PC-9 (cell line): ENCODE measurements around the gene HLCS. TPM values are rescaled to one million over a fixed set of nuclear protein-coding genes. Genes with fewer than 3 reads are reported as not detected.

ENCODE experiments used
- BruUV-seq: library from RNA; stranded (reverse); fragments of 400-500 nt; replicated peaks from 2 replicates; lab custom pipeline; 2021; lab: Mats Ljungman, UMichigan
- CTCF ChIA-PET: fragments of 300-600 bp; sonication (Branson Sonifier 250); formaldehyde crosslinking; loops from one replicate; lab custom pipeline; 2022; ENCODE audit warnings: antibody characterized with exemption; lab: Charles Lee
- POLR2A ChIA-PET: fragments of 300-600 bp; sonication (Branson Sonifier 250); formaldehyde crosslinking; loops from one replicate; lab custom pipeline; 2022; ENCODE audit warnings: antibody characterized with exemption; ENCODE audit not compliant: unreplicated experiment; lab: Charles Lee
- DNase-seq, 2 experiments: peaks; one replicate each; pipeline versions ENCODE4 v3.0.0 to v3.0.0-alpha.2; 2015 to 2022; ENCODE audit warnings: mixed read lengths in 1 of 2
- H2AFZ ChIP-seq: fragments of 200-600 bp; sonication (generic); 2 replicates; pipeline ENCODE4 v1.8.1; 2017; ENCODE audit warnings: antibody characterized with exemption
- H3F3A ChIP-seq: fragments of 200-600 bp; sonication (generic); 2 replicates; pipeline ENCODE4 v1.8.1; 2017; ENCODE audit warnings: antibody characterized with exemption, mild to moderate bottlenecking, low read depth; ENCODE audit not compliant: insufficient read depth
- H3K27ac ChIP-seq: fragments of 200-600 bp; sonication (generic); 2 replicates; pipeline ENCODE4 v1.6.1; 2016; ENCODE audit warnings: mixed run types
- H3K27me3 ChIP-seq: fragments of 200-600 bp; sonication (generic); 2 replicates; pipeline ENCODE4 v1.6.1; 2016; ENCODE audit warnings: low read depth, mixed run types; ENCODE audit not compliant: insufficient read depth
- H3K36me3 ChIP-seq: fragments of 200-600 bp; sonication (generic); 2 replicates; pipeline ENCODE4 v1.6.1; 2016; ENCODE audit warnings: low read depth, mixed run types
- H3K4me1 ChIP-seq: fragments of 200-600 bp; sonication (generic); replicated peaks from 2 replicates; pipeline ENCODE4 v1.6.1; 2016; ENCODE audit warnings: mixed run types; ENCODE audit not compliant: insufficient read depth
- H3K4me2 ChIP-seq: fragments of 200-600 bp; sonication (generic); 2 replicates; pipeline ENCODE4 v1.6.1; 2017; ENCODE audit warnings: mixed run types
- H3K4me3 ChIP-seq: fragments of 200-600 bp; sonication (generic); 2 replicates; pipeline ENCODE4 v1.6.1; 2016; ENCODE audit warnings: mixed run types
- H3K79me2 ChIP-seq: fragments of 200-600 bp; sonication (generic); 2 replicates; pipeline ENCODE4 v1.6.1; 2017; ENCODE audit warnings: low read depth, mixed run types
- H3K9me2 ChIP-seq: fragments of 200-600 bp; sonication (generic); 2 replicates; pipeline ENCODE4 v1.8.1; 2017; ENCODE audit warnings: mild to moderate bottlenecking; ENCODE audit not compliant: insufficient read depth
- H3K9me3 ChIP-seq: fragments of 200-600 bp; sonication (generic); 2 replicates; pipeline ENCODE4 v1.8.1; 2016; ENCODE audit warnings: low read depth; ENCODE audit not compliant: insufficient read depth
- H4K20me1 ChIP-seq: fragments of 200-600 bp; sonication (generic); 2 replicates; pipeline ENCODE4 v1.8.1; 2017; ENCODE audit not compliant: insufficient read depth
- EZH2 ChIP-seq: fragments of 200-600 bp; sonication (generic); IDR thresholded peaks from 2 replicates; pipeline ENCODE4 v1.8.0; 2017; ENCODE audit warnings: antibody characterized with exemption, low read depth
- intact Hi-C: fragments of 100-400 bp; cut with micrococcal nuclease; formaldehyde crosslinking; loops from one replicate; pipeline ENCODE4 v1.10.0; 2022; ENCODE audit not compliant: unreplicated experiment
- total RNA-seq: library from RNA; stranded (reverse); gene quantifications from 2 replicates; pipeline ENCODE4 v1.2.3, GENCODE V29; 2021
- TF ChIP-seq, protein P1 (sequence below): fragments of 200-600 bp; sonication (generic); conservative IDR thresholded peaks from 2 replicates; pipeline ENCODE4 v1.6.1; 2017; ENCODE audit warnings: mixed run types, antibody characterized with exemption, mild to moderate bottlenecking, moderate library complexity

Gene HLCS
- total RNA-seq, 1 experiment from 2014 or later = 21.6 TPM

DNA sequence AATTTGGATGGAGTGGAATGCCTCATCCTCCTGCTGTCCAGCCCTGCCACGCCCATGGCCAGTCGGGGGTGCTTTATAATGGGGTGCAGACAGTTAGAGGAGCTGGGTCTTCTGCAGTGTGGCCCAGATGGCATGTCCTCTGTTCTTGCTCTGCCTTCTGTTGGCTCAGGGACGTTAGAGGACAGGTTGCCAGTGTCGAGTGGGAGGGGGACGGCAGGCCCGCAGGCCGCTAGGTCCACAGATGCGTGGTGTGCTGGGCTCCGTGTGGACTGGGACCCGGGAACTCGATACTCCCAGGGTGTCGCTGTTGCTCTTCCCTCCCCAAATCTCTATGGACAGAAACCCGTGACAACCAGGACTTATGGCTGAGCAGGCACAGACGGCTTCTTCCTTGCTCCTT lies 234.3 kb downstream of the HLCS start:
- BruUV-seq = no TSS peak
- CTCF ChIA-PET = no interaction called here

DNA sequence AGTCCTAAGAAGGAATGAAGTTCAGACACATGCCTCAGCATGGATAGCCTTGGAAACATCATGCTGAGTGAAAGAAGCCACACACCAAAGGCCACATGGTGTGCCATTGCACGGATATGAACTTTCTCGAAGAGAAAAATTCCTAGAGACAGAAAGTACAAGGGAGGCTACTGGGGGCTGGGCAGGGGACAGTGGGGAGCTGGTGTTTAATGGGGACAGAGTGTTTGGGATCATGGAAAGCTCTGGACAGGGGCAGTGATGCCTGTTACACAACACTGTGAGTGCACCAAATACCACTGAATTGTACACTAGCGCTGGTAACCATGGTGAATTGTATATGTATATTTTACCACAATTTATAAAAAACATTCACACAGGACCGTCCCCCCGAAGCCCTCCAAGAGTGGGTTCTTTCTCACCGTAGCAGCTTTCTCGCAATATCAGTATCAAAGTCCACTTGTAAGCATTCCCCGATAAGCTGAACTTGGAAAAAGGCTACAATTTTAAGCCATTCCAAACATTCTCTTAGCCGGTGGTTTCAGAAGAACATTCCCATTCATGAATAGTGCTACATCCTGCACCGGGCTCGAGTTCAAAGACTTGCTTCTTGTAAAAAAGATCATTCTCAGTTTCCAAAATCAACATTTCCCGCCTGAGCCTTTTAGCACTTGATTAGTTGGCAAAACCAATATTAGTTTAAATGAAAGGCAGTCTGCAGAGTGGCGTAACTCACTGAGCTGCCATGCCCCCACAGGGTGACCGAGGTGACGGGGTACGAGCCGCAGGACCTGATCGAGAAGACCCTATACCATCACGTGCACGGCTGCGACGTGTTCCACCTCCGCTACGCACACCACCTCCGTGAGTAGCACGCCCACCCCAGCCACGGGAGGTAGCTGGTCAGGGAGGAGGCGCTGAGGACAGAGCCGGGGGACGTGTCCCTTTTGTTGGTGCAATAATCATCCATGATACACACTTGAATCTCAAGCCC lies 235.9 kb downstream of the HLCS start:
- no peaks in the 10 kb centered on the region for H3K79me2 ChIP-seq
- DNase-seq = no peak
- CTCF ChIA-PET = no interaction called here
- no peak overlapping the region for H3K4me2 ChIP-seq
- no peak overlapping the region for H3K4me3 ChIP-seq
- no peaks in the 10 kb centered on the region for H3K9me2 ChIP-seq
- intact Hi-C loops = no loop called here
- H2AFZ ChIP-seq = no peak overlapping the region
- no peak overlapping the region for H3K27ac ChIP-seq
- POLR2A ChIA-PET = interaction anchor here (0.6 kb wide), 1 partner anchor 58 kb away, joined by 3 read pairs; no protein-coding TSS in a partner anchor
- H3K4me1 ChIP-seq = no peaks in the 10 kb centered on the region
- no peaks in the 10 kb centered on the region for H3K27me3 ChIP-seq
- TF ChIP-seq EZH2 = no peak
- TF ChIP-seq, protein P1, sequence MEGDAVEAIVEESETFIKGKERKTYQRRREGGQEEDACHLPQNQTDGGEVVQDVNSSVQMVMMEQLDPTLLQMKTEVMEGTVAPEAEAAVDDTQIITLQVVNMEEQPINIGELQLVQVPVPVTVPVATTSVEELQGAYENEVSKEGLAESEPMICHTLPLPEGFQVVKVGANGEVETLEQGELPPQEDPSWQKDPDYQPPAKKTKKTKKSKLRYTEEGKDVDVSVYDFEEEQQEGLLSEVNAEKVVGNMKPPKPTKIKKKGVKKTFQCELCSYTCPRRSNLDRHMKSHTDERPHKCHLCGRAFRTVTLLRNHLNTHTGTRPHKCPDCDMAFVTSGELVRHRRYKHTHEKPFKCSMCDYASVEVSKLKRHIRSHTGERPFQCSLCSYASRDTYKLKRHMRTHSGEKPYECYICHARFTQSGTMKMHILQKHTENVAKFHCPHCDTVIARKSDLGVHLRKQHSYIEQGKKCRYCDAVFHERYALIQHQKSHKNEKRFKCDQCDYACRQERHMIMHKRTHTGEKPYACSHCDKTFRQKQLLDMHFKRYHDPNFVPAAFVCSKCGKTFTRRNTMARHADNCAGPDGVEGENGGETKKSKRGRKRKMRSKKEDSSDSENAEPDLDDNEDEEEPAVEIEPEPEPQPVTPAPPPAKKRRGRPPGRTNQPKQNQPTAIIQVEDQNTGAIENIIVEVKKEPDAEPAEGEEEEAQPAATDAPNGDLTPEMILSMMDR = no peak
- H3F3A ChIP-seq = no peaks in the 10 kb centered on the region; the same call in 1 of the 2 replicates
- no peaks in the 10 kb centered on the region for H4K20me1 ChIP-seq
- H3K36me3 ChIP-seq = peaks cover 4% of the 10 kb centered on the region; the same call in 1 of the 2 replicates
- no peaks in the 10 kb centered on the region for H3K9me3 ChIP-seq
- BruUV-seq = no TSS peak

More for the DNA sequence above, 234.3 kb downstream of the HLCS start:
- no peaks in the 10 kb centered on the region for H3K9me2 ChIP-seq
- no peaks in the 10 kb centered on the region for H3K79me2 ChIP-seq
- no peaks in the 10 kb centered on the region for H3K9me3 ChIP-seq
- H2AFZ ChIP-seq = no peak overlapping the region
- no peaks in the 10 kb centered on the region for H4K20me1 ChIP-seq
- H3K4me1 ChIP-seq = no peaks in the 10 kb centered on the region
- no peak overlapping the region for H3K27ac ChIP-seq
- no peak overlapping the region for H3K4me3 ChIP-seq
- H3K36me3 ChIP-seq = no peaks in the 10 kb centered on the region
- POLR2A ChIA-PET = no interaction called here
- intact Hi-C loops = no loop called here
- no peak overlapping the region for H3K4me2 ChIP-seq
- no peaks in the 10 kb centered on the region; the same call in 1 of the 2 replicates for H3F3A ChIP-seq
- no peaks in the 10 kb centered on the region for H3K27me3 ChIP-seq
- no peak for DNase-seq
- no peak for TF ChIP-seq EZH2
- TF ChIP-seq, protein P1 = no peak

DNA sequence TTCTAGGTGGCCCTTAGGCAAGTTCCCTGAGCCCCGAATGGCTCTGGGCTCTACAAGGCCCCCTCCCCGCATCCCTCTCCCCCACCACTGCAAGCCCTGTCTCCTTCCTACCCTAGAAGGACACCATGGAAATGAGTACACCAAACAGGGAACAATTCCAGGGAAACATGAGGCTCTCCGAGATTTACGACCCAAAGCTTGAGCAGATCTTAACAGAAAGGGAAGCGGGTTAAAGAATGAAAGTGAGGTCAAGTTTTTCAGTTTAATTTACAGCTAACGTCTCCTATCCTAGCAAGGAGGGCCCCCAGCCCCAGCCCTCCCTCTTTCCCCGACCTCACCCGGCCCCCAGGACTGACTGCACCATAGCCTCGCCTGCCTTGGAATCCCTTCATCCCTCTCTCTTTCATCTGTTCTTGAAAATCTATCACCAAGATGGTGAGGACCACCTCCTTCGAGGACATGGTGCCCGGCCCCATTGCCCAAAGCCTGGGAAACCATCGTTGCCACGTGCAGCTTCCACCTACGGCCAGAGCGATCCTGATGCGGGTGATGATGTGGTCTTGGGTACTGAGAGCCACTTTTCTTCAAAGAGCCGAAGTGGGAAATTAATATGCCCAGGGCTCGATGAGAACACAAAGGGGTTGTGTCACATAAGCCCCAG lies 237.0 kb downstream of the HLCS start:
- H3K4me2 ChIP-seq = no peak overlapping the region
- no peaks in the 10 kb centered on the region for H3K4me1 ChIP-seq
- no peaks in the 10 kb centered on the region for H3K79me2 ChIP-seq
- no peak overlapping the region for H3K27ac ChIP-seq
- no peaks in the 10 kb centered on the region for H3K9me3 ChIP-seq
- H3F3A ChIP-seq = no peaks in the 10 kb centered on the region; the same call in 1 of the 2 replicates
- ChIA-PET POLR2A (no interaction called here), CTCF (no interaction called here)
- H4K20me1 ChIP-seq = no peaks in the 10 kb centered on the region
- TF ChIP-seq, protein P1 = no peak
- no peak for TF ChIP-seq EZH2
- DNase-seq = no peak
- intact Hi-C loops = no loop called here
- no peaks in the 10 kb centered on the region for H3K9me2 ChIP-seq
- no peaks in the 10 kb centered on the region for H3K27me3 ChIP-seq
- no peak overlapping the region for H3K4me3 ChIP-seq
- no TSS peak for BruUV-seq
- no peak overlapping the region for H2AFZ ChIP-seq
- peaks cover 4% of the 10 kb centered on the region; the same call in 1 of the 2 replicates for H3K36me3 ChIP-seq
